B cell (primary cell): ENCODE results near the gene MLXIP.
A peak's percentile ranks its signal among the peaks of the same experiment; 100 is the strongest.

Source experiments
- CTCF ChIP-seq: fragments of 200-600 bp; IDR thresholded peaks from one replicate; pipeline ENCODE4 v1.8.0; 2022; ENCODE audit warnings: antibody characterized with exemption, mild to moderate bottlenecking
- EZH2 ChIP-seq: IDR thresholded peaks from 2 replicates; pipeline ENCODE4 v1.6.1; 2012; ENCODE audit warnings: borderline replicate concordance, low read depth, mild to moderate bottlenecking, moderate library complexity, low read length; ENCODE audit not compliant: insufficient read depth, poor library complexity, severe bottlenecking

GRCh38 chr12:122031342-122032216 is 47.0 kb upstream of the MLXIP start:
- no peak for TF ChIP-seq EZH2
- peak; percentile 81 for TF ChIP-seq CTCF
